Stomach (tissue), 9 donors: Measurements from ENCODE around the gene ZFYVE16. TPM values are rescaled to one million over a fixed set of nuclear protein-coding genes. Genes with fewer than 3 reads are reported as not detected.

ENCODE experiments used
- DNase-seq, 2 donors: peaks; one replicate each; pipeline versions ENCODE4 v3.0.0 to v3.0.0-alpha.2; 2013 to 2019
- H3K27ac ChIP-seq, 5 donors: fragments of 200-600 bp in 4 of 5; sonication (generic) in 4 of 5; one replicate each; pipeline ENCODE4 v1.5.1; 2013 to 2019; ENCODE audit warnings: mild to moderate bottlenecking in 1 of 5, moderate library complexity in 1 of 5
- H3K27me3 ChIP-seq, 3 donors: fragments of 200-600 bp; sonication (generic); one replicate each; pipeline ENCODE4 v1.5.1; 2017 to 2019; ENCODE audit warnings: mixed run types in 1 of 3
- H3K36me3 ChIP-seq, 4 donors: fragments of 200-600 bp; sonication (generic); 1 replicate in 3 of 4; 2 replicates in 1 of 4; pipeline ENCODE4 v1.5.1; 2016 to 2019
- H3K4me1 ChIP-seq, 4 donors: fragments of 200-600 bp; sonication (generic); one replicate each; pipeline ENCODE4 v1.5.1; 2016 to 2019
- H3K4me3 ChIP-seq, 4 donors: fragments of 200-600 bp; sonication (generic) in 3 of 4; one replicate each; pipeline ENCODE4 v1.5.1; 2016 to 2019; ENCODE audit warnings: mild to moderate bottlenecking in 1 of 4
- H3K9me3 ChIP-seq, 4 donors: fragments of 200-600 bp; sonication (generic); one replicate each; pipeline ENCODE4 v1.5.1; 2016 to 2019
- EP300 ChIP-seq: sonication (generic); formaldehyde crosslinking; IDR thresholded peaks from one replicate; pipeline ENCODE4 v1.6.1; 2017; ENCODE audit warnings: antibody characterized with exemption
- POLR2A ChIP-seq, 4 donors: fragments of 450-650 bp; IDR thresholded peaks; one replicate each; pipeline ENCODE4 v1.6.1; 2016; ENCODE audit warnings: antibody characterized with exemption in 4 of 4, control low read depth in 2 of 4, mild to moderate bottlenecking in 1 of 4, moderate library complexity in 1 of 4
- POLR2AphosphoS5 ChIP-seq, 3 donors: sonication (generic); formaldehyde crosslinking; IDR thresholded peaks; one replicate each; pipeline ENCODE4 v1.6.1; 2016; ENCODE audit warnings: antibody characterized with exemption in 3 of 3
- WGBS, 5 donors: extraction: QIAGEN DNeasy Blood & Tissue Kit in 3 of 5; methylation state at CpG; one replicate each; pipeline versions ENCODE4 v1.1.5 to v1.1.7; 2013 to 2018; 5-methylcytosine and 5-hydroxymethylcytosine counted together
- intact Hi-C: fragments of 100-400 bp; cut with DNase I; formaldehyde crosslinking; loops from one replicate; pipeline ENCODE4 v1.15.1; 2023; ENCODE audit warnings: low total_unique reads
- polyA plus RNA-seq, 3 donors: library from polyadenylated mRNA; stranded (reverse); fragments of 200-250 nt; gene quantifications; one replicate each; pipeline ENCODE4 v1.2.3, GENCODE V29; 2013
- small RNA-seq, 4 donors: library from RNA; depleted of rRNA; stranded (forward); fragments of <200 nt; gene quantifications; one replicate each; pipeline ENCODE3, GENCODE V24; 2016
- total RNA-seq, 5 donors: library from RNA; depleted of rRNA; stranded (reverse); fragments of >200 nt; gene quantifications; one replicate each; pipeline versions ENCODE4 v1.1.0 to v1.2.3, GENCODE V29; 2014 to 2016
- TF ChIP-seq, protein P1 (sequence below), 7 experiments: fragments of 450-650 bp in 4 of 7; fragments of 200-600 bp in 3 of 7; sonication (generic) in 3 of 7; IDR thresholded peaks; one replicate each; pipeline ENCODE4 v1.5.1; 2016 to 2019; ENCODE audit warnings: antibody characterized with exemption in 7 of 7, control low read depth in 2 of 7, mild to moderate bottlenecking in 1 of 7
- donor health status: healthy with polysubstance abuse.
- donor health status: Bipolar disorder and iron deficiency.
- donor health status: healthy.

The ZFYVE16 gene
- total and polyA plus RNA-seq, 8 donors = 5.8 to 81.3 (median 23.3) TPM

- H3K4me3 ChIP-seq = no peak overlapping the region
- intact Hi-C loops = no loop called here
- H3K9me3 ChIP-seq = no peaks in the 10 kb centered on the region
- H3K27me3 ChIP-seq = no peaks in the 10 kb centered on the region
- H3K36me3 ChIP-seq = peaks cover 0 to 11% (median 4%) of the 10 kb centered on the region in 4 donors
- DNase-seq = no peak
- 68 to 82% (median 73%) methylated on average over 4 of the region's 4 CpGs for WGBS, 5 donors
- H3K4me1 ChIP-seq = no peaks in the 10 kb centered on the region
- no peak overlapping the region for H3K27ac ChIP-seq
- TF ChIP-seq, protein P1, sequence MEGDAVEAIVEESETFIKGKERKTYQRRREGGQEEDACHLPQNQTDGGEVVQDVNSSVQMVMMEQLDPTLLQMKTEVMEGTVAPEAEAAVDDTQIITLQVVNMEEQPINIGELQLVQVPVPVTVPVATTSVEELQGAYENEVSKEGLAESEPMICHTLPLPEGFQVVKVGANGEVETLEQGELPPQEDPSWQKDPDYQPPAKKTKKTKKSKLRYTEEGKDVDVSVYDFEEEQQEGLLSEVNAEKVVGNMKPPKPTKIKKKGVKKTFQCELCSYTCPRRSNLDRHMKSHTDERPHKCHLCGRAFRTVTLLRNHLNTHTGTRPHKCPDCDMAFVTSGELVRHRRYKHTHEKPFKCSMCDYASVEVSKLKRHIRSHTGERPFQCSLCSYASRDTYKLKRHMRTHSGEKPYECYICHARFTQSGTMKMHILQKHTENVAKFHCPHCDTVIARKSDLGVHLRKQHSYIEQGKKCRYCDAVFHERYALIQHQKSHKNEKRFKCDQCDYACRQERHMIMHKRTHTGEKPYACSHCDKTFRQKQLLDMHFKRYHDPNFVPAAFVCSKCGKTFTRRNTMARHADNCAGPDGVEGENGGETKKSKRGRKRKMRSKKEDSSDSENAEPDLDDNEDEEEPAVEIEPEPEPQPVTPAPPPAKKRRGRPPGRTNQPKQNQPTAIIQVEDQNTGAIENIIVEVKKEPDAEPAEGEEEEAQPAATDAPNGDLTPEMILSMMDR (IDR thresholded peaks at IDR 0.05) = no peak
- TF ChIP-seq EP300 (no peak), POLR2A (IDR thresholded peaks at IDR 0.05) (no peak), POLR2AphosphoS5 (IDR thresholded peaks at IDR 0.05) (no peak)
Observed at GRCh38 chr5:80516826-80517225, 109.0 kb downstream of the ZFYVE16 start.

Small RNAs within 50 kb of the gene (small RNA-seq; reads per million reads assigned to genes)
- gene RNU6-211P = 0 to 0.30 (median 0) reads per million in 4 donors

Other genes with a start within 250 kb of the ZFYVE16 start
- gene SERINC5, start 152.0 kb upstream of the ZFYVE16 start, total RNA-seq = 10 to 100 TPM; 16.9 to 71.4 (median 34.3) TPM
- 1 to 10 TPM; 2.4 to 5.0 (median 3.3) TPM for gene SERINC5, start 152.0 kb upstream of the ZFYVE16 start, polyA plus RNA-seq
- not detected for gene SPZ1, start 88.1 kb upstream of the ZFYVE16 start, total RNA-seq
- gene SPZ1, start 88.1 kb upstream of the ZFYVE16 start, polyA plus RNA-seq = not detected
- 10 to 100 TPM in 2 of 5 donors, 1 to 10 TPM in 1, under 1 TPM in 1, not detected in 1; 0.58 to 14.7 (median 8.8) TPM for gene FAM151B, start 80.0 kb downstream of the ZFYVE16 start, total RNA-seq
- under 1 TPM in 2 of 3 donors, not detected in 1; 0.56 to 0.60 TPM for gene FAM151B, start 80.0 kb downstream of the ZFYVE16 start, polyA plus RNA-seq
- gene ANKRD34B, start 162.2 kb downstream of the ZFYVE16 start, total RNA-seq = not detected
- not detected for gene ANKRD34B, start 162.2 kb downstream of the ZFYVE16 start, polyA plus RNA-seq
- gene MSH3, start 246.6 kb downstream of the ZFYVE16 start, total RNA-seq = 10 to 100 TPM in 4 of 5 donors, 1 to 10 TPM in 1; 6.4 to 25.5 (median 13.5) TPM
- gene MSH3, start 246.6 kb downstream of the ZFYVE16 start, polyA plus RNA-seq = 1 to 10 TPM; 2.3 to 4.7 (median 3.4) TPM
- 10 to 100 TPM in 1 of 5 donors, 1 to 10 TPM in 4; 2.8 to 16.7 (median 6.7) TPM for gene DHFR, start 246.9 kb downstream of the ZFYVE16 start, total RNA-seq
- gene DHFR, start 246.9 kb downstream of the ZFYVE16 start, polyA plus RNA-seq = 10 to 100 TPM in 1 of 3 donors, 1 to 10 TPM in 2; 6.3 to 11.9 (median 7.4) TPM